Head of caudate nucleus (tissue), 42 donors: ENCODE measurements around the gene ROBO2.
A peak's percentile ranks its signal among the peaks of the same experiment; 100 is the strongest.

Experiments used
- DNase-seq, 42 donors: peaks; one replicate each; pipeline versions ENCODE4 v3.0.0 to v3.0.0-alpha.2; 2020 to 2021; ENCODE audit warnings: mixed read lengths in 7 of 42
- intact Hi-C: fragments of 100-400 bp; cut with DNase I; formaldehyde crosslinking; loops from one replicate; pipeline ENCODE4 v1.15.0; 2022

The ROBO2 gene

DNA sequence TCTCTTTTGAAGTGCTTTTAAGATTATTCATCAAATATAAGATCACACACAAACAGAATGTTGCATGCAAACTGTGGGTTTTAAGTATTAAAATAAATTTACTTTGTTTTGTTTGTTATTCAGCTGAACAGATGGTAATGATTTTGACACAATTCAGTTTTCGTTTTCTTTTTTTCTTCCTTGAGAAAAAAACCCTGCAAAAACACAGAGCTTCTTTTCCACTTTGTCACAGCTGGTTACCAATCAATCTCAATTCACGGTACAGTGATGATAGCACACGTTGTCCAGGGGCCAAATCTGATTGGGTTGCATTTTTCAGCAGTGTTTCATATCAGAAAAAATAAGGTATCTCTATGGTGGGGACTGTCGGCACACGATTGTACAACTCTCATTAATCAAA is 473.6 kb downstream of the ROBO2 start:
- intact Hi-C loops = no loop called here
- DNase-seq = no peak

DNA sequence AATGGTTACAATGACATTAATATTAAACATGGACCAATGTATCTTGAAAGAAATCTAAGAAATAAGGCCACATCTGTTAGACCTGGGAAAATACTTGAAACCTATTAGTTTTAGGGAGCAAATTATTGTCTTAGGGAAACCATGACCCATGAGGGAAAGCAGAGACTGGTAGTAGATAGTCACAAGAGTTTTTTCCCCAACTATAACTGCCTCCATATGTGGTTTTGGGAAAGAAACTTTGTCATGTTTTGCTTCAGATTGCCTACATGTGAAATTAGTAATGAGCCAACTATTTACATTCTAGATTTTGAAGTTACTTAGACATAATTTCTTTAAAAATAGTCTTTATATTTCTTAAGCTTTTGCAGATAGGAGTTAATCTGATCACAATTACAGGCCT is 474.9 kb downstream of the ROBO2 start:
- no peak for DNase-seq
- intact Hi-C loops = no loop called here

DNA sequence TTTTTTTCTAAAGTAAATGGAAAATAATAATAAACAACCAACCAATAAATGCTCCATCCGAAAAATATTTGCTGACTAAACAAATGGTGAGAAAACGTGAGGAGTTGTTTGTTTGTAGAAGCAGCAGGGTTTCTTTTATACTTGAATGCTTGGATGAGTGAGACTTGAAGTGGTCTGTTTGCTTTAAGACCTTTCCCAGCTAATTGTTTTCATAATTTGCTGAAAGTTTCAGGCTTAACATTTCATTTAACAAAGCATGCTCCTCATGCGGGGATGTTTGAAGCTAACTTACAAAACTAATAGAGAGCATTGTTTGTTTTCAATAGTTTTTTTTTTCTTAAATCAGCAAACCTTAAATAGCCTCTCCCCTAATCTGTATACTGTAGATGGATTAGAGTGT is 484.6 kb downstream of the ROBO2 start:
- DNase-seq = no peak
- intact Hi-C loops = no loop called here

DNA sequence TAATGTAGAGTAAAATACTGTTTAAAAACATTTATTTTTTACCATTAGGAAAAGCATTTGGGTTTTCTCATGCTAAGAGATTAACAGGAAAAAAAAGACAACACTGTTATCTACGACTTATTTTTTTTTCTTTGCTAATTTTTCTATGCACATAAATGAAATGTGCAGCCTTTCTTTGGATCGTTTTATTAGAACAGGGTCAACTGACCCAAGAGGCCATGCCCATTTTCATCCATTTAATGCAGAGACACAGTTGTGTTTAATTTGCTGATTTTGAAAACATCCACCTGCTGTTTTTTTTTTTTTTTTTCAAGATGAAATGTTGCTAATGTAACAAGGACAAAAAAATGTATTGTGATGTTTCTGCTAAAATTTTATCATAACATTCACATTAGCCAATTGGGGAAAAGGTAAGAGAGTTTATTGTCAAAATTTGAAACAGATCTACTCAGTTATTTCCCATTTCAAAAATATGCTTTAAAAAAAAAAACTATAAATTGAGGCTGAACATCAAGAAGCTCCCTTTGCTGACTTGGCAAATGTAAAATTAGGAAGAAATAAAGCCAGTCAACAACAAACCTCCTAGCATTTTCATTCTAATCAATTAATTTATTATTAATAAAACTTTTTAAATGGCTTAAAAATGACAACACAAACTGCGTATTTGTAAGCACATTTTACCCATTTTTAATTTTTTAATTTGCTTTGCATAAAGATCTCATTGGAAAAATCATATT is 485.2 kb downstream of the ROBO2 start:
- DNase-seq = no peak

DNA sequence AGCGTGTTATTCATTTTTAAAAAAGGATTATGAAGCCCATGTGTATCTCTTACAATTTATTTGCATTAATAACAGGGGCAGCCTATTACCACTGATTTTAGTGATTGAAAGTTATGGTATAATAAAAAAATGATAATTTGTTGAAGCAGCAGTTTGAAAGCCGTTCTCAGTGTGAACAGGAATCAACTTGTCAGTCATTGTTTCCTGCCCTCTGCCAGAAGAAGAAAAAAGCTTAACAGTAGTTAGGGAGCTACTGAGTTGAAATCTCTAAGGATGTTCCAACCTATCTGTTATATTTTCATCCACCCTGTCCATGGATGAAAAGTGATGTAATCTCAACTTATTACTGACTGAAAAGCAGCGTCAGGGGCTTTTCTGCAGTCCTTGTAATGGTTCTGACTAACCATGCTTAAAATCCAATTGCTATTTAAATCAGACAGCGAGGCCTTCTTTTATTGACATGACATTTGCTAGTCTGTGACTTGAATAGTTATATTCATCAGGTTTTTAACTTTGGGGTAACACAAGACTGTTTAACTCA is 486.7 kb downstream of the ROBO2 start:
- DNase-seq = no peak
- intact Hi-C loops = no loop called here

More for the DNA sequence above, 485.2 kb downstream of the ROBO2 start:
- intact Hi-C loops = no loop called here

DNA sequence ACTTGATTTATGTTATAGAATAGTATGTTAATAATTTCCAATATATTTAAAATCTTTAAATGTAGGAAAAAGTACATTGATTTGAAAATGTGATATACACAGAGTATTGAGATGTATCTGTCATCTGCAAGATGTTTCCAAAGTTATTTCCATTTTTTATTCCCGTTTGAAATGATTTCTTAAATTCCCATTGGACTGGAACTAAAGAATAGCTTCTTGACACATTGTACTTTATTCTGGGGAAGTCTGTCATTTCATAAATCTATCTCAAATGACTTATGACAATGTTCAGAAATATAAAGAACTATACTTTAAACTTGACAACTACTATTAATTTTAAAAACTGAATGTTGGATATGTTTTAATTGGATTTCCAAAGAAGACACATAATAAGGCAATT is 489.6 kb downstream of the ROBO2 start:
- intact Hi-C loops = no loop called here
- DNase-seq = no peak

DNA sequence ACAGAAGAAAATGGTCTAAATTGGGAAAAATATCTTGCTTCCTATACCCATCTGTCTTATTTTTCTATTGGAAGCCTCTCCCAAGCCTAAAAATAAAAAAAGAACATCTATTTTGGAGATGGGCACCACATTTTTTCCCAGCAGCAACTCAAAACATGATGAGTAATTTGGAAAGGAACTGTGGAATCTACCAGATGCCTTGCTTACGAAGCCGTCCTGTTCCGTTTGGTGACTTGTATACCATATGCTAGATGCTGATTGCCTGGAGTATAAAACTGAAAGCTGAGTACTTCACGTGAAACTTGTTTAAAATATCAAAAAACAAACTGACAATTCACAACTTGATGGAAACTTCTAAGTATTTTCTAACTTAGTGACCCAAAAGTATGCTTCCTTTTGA is 491.0 kb downstream of the ROBO2 start:
- no peak for DNase-seq
- intact Hi-C loops = no loop called here

DNA sequence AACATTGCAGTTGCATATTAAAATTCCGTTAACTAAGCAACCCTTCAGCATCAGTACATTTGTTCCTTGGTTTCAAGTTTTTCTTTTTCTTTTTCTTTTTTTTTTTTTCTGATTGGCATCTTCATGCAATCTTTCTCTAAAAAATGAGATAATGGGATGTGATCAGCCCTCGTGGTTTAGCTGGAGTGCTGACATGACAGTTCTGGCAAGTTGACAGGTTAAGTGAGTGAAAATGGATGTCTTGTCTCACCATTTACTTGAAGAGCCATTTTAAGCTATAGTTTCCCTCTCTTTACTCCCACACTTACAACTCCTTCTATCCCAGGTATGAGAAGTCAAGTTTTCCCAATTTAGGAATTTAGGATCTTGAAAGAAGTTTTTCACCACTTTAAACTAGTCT is 495.2 kb downstream of the ROBO2 start:
- peak in 15 of 42 donors; percentile 12 to 54 (median 26) for DNase-seq
- intact Hi-C loops = no loop called here

DNA sequence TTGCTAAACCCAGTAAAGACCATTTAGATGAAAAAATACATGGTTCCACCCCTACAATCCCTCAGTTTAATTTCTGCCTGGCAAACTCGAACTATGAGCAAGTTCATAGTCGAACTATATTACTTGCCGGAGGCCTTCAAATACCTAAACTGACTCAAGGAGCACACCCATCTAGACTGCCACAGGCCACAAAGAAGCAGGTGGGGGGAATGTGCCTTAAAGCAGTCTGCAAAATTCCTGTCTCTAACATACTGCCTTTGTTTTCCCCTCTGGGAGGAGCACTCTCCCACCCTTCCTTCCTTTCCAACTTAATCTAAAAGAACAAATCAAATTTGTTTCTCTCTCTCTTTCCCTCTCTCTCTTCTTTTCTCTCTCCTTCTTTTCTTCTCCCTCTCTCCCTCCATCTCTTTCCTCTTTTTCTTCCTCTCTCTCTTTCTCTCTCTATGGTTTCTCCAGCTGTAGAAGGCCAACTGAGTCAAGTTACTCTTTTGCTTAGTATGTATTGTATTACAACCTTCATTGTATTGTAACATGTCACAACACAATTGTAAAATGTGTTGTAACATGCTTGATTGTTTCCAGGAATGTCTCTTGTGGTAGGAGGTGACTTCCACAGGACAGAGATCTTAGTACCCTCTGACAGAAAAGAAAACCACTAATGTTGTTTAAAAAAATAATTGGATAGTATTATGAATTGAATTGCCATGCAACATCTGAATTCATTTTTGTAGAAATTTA is 496.3 kb downstream of the ROBO2 start:
- intact Hi-C loops = no loop called here
- no peak for DNase-seq

DNA sequence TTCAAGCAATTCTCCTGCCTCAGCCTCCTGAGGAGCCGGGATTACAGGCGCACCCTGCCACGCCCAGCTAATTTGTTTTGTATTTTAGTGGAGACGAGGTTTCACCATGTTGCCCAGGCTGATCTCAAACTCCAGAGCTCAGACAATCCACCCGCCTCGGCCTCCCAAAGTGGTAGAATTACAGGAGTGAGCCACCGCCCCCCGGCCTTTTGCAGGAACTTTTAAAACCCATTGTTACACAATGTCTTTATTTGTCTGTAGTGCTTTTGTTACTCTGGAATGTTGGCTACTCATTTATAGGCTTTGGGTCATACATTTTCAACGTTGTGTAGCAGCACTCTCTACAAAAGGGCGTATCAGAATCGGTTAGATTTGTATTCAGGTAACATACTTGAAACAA is 499.1 kb downstream of the ROBO2 start:
- no peak for DNase-seq
- intact Hi-C loops = no loop called here

DNA sequence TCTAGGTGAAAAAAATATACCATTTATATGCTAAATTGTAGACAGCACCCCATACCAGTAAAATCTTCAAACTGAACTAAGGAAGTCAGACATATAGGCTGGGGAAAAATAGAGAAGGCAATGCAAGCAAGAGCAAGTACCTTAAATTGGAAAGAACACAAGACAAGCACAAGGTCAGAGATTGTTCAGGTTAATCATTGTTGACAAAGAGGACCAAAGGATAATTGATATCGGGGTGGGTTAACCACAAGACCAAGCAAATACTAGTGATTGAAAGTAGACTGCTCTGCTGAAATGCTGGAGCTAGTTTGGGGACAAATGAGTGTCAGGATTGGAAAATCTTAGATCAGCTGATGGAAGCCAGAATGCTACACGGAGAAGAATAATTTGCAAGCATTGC is 499.8 kb downstream of the ROBO2 start:
- intact Hi-C loops = no loop called here
- no peak for DNase-seq

DNA sequence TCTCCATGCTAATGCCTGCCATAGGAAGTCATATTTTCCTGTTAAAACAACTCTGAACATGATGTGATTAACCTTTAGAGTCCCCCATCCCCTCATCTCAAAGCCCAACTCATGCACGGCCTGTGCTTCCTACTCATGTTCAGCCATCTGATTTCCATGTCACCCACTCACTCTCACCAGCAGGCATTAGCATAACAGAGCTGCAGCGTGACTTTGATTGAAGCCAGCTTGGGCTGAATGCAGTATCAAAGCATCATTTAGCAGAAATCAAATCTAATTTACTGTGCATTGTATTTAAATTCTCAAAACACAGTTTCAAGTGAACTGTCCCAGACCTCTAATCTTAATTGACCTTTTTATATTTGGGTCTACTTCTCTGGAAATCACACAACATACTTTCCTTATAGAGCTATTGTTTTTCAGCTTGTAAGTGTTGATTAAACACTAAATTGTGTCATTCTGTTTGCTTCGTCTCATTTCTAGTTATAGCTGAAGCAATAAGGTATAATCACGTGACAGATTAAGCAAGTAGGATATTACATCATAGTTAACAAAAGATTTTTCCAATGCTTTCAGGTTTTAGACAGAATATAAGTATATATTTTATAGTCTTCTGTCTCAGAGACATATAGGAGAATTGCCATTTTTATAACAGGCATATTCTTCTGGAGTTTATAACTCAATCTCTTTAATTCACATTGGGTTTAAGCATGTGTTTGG is 501.5 kb downstream of the ROBO2 start:
- intact Hi-C loops = no loop called here
- DNase-seq = peak in 27 of 42 donors; percentile 4 to 54 (median 22)

DNA sequence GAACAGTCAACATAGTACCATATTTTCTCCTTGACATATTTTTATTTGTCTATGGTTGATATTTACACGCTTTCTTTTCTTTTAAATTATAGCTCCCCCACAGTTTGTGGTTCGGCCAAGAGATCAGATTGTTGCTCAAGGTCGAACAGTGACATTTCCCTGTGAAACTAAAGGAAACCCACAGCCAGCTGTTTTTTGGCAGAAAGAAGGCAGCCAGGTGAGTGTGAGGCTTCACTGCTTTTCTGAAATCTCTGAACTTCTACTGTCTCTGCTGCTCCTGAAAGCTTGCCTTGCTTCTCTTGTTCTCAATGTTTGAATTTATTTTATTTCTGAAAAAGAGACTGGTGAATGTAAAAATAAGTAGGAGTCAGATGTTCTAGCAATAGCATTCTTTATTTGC is 506.3 kb downstream of the ROBO2 start:
- intact Hi-C loops = no loop called here
- no peak for DNase-seq

DNA sequence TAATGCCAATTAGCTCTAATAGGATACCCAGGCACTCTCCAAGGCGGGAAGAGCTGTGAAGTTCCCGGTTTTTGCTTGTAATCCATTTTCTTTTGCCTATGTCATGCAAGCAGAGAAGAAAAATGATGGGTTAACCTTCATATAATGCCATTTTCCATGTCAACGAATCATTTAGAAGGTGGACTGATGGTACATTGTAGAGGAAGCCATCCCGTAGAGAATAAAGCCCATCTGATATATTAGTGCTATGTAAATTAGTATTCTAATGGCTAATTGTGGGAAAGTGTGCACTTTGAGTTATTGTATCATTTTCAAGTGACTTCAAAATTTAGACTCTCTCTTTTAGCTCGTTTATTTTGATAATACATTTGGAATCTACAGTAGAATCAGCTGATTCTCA is 509.1 kb downstream of the ROBO2 start:
- no peak for DNase-seq
- intact Hi-C loops = no loop called here

DNA sequence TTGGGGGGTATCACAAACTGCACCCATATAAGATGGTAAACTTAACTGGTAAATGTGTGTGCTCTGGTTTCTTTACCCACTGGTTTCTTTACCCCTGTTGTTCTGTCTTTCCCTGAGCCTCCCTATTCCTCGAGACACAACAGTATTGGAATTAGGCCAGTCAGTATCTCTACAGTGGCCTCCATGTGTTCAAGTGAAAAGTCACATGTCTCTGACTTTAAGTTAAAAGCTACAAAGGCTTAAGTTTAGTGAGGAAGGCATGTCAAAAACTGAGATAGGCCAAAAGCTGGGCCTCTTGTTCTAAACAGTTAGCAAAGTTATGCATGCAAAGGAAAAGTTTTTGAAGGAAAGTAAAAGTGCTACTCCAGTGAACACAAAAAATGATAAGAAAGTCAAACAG is 513.3 kb downstream of the ROBO2 start:
- intact Hi-C loops = no loop called here
- no peak for DNase-seq

DNA sequence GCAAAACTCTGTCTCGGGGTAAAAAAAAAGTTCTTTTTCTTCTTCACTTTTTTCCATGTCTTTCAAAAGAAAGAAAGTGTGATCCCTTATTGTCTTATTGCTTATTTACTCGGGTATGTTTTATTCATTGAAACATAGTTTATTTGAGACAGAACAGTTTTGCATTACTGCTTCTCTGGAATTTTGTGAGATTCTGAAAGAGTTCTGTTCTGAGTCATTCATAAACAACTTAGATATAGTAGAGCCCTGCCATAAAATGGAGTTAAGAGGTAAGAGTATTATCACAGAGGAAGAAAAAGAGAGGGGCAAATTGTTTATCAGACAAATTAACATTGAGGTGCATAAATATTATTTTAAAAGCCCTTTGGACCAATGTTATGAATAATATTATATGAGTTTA is 522.2 kb downstream of the ROBO2 start:
- intact Hi-C loops = no loop called here

DNA sequence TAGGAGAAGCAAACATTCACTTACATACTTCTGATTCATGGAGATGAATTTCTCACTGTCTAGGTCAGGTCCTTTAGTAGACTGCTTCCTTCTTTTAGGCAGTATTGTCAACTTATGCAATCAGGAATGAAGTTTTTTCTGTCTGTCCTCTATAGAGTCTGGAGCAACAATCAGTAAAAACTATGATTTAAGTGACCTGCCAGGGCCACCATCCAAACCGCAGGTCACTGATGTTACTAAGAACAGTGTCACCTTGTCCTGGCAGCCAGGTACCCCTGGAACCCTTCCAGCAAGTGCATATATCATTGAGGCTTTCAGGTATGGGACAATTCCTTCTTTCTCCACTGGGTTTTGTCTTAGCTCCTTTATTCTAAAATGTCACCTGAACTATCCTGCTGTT is 523.1 kb downstream of the ROBO2 start:
- no peak for DNase-seq
- intact Hi-C loops = no loop called here

More for the DNA sequence above, 522.2 kb downstream of the ROBO2 start:
- no peak for DNase-seq

DNA sequence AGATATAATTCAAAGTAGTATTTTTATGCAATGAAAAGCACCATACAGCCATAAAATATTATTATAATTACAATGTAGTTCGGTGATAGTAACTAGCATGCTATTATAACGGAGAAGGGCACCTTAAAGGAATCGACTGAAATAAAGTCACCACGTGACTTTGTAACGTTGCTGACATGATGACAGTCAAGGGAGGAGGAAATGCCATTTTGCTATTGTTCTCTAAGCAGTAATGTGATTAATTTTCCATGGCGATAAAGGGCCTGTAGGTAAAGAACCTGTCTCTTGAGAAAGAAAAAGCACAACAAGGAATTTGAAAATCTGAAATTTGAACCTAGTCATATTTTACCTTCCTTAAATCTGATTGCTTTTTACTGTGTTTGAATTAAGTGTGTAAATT is 526.2 kb downstream of the ROBO2 start:
- no peak for DNase-seq
- intact Hi-C loops = no loop called here

DNA sequence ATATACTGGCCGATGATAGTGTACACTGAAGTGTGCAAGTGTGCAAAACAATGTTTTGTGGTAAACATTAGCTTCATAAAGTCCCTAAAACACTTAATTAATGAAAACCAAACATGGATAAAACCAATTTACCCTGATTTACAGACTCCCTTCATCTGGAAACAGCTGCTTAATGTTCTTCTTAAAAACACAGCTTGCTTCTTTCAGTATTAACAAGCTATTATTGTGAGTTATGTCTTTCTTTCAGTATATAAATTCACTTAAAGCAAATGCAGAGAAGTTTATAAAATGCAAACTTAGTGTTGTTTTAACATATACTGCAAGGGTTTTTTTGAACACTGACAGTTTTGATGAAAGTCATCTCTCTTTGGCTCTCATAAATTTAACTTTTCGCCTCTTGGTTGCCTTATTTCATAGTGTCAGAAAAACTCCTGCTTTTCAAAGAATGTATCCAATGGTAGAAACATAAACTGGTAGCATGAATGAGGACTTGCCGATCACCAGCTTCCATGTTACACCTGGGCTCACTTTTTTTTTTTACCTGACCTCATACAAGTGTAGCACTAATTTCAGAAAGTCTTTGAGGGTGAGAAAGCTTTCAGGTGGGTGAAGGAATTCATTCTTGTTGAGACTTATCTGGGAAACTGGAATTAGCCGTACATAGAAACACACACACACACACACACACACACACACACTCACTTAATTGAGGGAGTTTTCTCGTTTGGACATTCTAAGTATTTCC is 532.2 kb downstream of the ROBO2 start:
- intact Hi-C loops = no loop called here
- no peak for DNase-seq
